Medulla oblongata (tissue), 1 donor: ENCODE data around the gene TXNL4A.
A peak's percentile ranks its signal among the peaks of the same experiment; 100 is the strongest.
"Not testable (repeated sequence)": the region's sequence is repeated elsewhere in the genome, so short reads cannot be mapped to it uniquely, and the experiment has no call there.

ENCODE experiments used
- DNase-seq: peaks from one replicate; pipeline ENCODE4 v3.0.0-alpha.2; 2015; ENCODE audit errors: extremely low spot score

Gene TXNL4A

DNA sequence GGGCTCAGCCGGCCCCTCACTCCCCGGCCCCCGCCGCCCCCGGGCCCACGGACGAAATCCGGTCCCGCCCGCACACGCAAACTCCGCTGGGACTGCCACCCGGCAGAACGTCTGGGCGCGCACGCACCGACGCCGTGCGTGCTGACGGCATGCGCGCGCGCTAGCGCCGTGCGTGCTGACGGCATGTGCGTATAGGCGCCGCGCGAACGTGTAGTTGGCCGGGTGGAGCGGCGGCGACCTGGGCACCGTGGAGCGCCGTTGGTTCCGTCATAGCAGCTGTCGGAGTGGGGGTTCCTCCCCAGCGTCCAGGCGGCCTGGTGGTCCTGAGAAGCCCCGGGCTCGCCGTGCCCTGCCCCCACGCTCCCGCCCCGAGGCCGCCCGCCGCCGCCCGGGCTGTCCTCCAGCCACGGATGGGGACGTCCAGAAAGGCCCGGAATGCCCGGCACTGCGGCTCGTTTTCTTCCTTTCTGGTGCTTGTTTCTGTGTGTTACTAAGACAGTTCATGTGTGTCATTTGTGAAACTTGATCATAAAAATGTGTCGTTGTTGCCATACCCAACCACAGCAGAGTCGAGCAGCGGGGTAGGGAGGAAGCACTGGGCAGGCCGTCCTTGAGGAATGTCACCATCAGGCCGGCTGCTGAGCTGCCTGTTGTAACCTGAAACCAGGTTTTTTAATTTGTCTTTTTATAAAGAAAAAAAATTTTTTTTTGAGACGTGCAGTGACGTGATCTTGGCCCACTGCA, at the start of gene TXNL4A:
Gene TXNL4A (minus strand): TSS at position 113 of the 744 bp plus-strand sequence. CDS start 171 bp downstream, outside the sequence.
- peak; percentile 88 for DNase-seq

GRCh38 chr18:80037300-80037699, 48.9 kb upstream of the TXNL4A start:
- DNase-seq: no peak

GRCh38 chr18:80035997-80036396, 47.6 kb upstream of the TXNL4A start:
- DNase-seq: no peak

DNA sequence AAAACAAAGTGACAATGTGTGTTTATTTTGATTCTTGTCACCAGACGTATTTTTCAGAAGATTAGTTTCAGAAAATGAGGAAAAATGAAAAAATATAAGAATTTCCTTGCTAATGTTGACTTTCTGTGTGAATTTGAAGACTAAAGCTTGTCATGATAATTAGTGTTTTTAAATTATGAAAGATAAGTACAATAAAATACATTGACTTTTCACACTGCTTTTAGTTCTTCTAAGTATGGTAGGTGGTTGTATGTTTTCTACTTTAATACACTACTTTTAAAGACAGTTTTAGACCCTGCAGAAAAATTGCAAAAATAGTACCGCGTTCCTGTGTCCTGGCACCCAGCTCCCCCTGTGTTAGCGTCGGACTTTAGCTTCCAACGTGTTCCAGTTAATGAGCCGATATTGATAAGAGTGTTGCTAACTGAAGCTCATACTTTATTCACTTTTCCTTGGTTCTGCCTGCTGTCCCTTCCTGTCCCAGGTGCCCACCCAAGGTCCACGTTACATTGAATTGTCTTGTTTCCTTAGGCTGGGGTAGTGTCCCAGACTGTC, 46.6 kb upstream of the TXNL4A start:
- DNase-seq: peak; percentile 19

DNA sequence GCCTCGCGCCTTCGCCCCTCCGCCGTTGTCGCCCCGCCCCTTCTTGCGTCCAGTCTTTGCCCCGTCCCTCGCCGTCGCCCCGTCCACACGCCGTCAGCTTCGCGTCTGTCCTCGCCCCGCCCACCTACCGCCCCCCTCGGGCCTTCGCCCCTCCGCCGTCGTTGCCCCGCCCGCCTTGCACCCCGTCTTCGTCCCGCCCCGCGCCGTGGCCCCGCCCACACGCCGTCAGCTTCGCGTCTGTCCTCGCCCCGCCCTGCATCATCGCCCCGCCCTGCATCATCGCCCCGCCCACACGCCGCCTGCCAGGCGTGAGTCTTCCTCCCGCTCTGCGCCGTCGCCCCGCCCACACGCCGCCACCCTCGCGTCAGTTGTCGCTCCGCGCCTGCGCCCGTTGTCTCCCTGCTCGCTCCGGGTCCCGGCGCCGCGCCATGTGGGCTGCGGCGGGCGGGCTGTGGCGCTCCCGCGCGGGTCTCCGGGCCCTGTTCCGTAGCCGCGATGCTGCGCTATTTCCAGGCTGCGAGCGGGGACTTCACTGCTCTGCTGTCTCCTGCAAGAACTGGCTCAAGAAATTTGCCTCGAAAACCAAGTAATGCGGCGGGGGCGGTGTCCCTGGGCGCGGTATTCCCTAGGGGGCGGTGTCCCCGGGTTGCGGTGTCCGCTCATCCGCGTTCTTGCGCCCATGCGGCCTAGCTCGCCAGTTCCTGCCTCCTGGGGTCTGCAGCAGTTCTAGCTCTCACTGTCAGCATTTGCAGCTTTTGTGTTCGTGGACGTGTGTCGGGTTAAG, 45.9 kb upstream of the TXNL4A start, which contains the start of gene RBFA:
Gene RBFA (plus strand): TSS at position 367 of the 784 bp plus-strand sequence. CDS start 62 bp downstream, at position 429.
- DNase-seq: peak; percentile 98

DNA sequence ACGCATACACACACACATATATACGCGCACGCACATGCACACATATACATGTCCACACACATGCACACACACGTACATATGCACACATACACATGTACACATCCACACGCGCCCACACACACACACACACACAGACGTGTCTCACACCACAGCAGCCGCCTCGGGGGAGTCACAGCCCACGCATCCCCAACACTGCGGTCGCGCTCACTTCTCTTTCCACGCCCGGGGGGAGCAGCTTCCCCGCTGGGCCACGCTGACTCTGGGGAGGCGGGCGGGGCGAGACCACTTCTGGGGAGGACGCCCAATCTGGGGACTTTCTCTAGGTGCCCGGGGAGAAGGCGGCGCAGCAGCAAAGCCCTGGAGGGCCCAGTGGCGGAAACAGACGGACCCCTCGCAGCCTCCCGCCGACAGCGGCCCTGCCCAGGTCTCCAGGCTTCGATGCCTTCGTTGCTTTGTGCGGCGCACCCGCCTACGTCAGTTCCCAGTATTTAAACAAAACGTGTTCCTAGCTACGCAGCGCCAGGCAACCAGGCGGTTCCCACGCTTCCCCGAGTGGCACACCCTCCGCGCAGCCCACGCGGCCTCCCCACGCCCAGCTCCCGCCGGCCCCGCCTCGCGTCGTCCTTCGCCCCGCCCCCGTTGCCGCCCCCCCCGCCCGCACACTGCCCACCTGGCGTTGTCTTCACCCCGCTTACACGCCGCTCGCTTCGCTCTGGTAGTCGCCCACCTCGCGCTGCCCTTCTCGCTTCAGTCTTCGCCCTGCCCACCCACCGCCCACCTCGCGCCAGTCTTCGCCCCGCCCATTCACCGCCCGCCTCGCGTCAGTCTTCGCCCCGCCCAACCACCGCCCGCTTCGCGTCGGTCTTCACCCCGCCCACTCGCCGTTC, 45.1 kb upstream of the TXNL4A start:
- DNase-seq: no peak

- DNase-seq: no peak
These were observed 41.3 kb upstream of the TXNL4A start for GRCh38 chr18:80029690-80030089.

DNA sequence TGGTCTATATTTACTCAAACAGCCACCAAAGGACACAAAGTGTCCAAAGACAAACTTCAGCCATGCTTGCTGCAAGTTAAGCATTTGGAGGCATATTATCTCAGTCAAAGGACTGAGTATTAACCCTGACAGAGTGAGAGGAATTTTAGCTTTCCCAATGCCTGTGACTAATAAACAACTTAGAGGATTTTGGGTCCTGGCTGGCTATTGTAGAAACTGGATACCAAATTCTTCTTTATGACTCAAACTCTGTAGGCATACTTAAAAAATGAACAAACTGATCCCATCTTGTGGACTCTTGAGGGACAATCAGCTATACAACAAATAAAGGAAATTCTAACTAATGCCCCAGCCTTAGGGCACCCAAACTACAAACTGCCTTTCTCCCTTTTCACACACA, 39.4 kb upstream of the TXNL4A start:
- DNase-seq: not testable (repeated sequence)

- DNase-seq: no peak
These were observed 38.0 kb upstream of the TXNL4A start for GRCh38 chr18:80026363-80026762.

GRCh38 chr18:80023173-80023572, 34.8 kb upstream of the TXNL4A start:
- no peak for DNase-seq

DNA sequence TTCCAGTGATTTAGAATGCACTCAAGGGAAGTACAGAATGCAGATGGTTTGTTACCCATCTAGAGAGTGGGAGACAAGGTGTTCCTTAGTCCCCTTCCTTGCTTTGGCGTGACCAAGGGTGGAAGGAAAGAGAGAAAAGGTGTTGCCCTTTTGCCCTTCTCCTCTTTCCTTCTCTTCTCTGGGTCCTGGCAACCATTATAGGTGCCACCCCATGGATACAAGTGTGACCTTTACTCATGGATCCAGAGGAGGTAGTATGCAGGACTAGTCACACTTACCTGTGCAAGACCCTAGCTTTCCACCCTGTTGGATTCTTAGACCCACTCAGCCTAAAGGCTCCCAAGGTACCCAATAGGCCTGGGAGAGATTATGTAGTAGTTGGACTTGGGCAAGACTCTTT, 34.2 kb upstream of the TXNL4A start:
- DNase-seq: no peak

DNA sequence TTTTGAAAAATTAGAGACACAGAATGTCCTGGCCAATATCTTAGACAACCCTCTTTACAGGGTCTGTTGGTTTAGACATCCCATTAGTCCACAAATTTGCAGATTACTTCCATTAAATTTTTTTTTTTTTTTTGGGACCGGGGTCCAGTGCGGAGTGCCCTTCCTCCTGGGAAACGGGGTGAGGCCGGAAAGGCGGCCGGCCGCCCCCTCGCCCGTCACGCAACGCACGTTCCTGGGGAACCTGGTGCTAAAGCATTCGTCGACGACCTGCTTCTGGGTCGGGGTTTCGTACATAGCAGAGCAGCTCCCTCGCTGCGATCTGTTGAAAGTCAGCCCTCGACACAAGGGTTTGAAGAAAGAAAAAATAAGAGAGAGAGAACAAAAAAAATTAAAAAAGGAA, 24.4 kb upstream of the TXNL4A start:
- no peak for DNase-seq

DNA sequence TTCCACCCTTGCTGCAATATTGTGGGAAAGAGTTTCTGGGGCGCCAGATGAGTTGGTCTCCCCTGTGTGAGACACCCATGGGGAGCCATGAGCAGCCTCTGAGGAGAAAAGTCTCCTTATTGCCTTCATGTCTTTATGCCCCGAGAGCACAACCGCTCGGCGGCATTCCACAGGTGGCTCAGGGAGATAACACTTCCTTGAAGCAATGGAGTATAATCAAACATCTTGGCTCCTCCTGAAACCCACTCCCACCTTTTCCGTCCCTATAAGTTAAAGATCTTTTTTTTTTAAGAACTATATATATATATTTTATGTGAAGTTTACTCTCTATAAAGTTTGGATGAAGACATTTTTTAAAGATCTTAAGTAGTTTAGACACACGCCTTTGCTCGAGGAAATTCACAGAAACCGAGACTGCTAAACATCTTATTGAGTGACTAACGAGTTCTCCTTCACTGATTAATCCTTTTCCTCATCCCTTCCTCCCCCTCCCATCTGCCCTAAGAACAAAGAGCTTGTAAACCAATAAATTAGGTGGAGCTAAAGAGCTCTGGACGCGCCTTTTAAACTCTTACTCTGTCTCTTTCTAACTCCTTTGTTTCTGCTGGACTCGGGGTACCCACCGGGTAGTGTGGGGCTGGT, 23.3 kb upstream of the TXNL4A start:
- DNase-seq: not testable (repeated sequence)

GRCh38 chr18:80010551-80010906, 22.2 kb upstream of the TXNL4A start:
- DNase-seq: no peak

DNA sequence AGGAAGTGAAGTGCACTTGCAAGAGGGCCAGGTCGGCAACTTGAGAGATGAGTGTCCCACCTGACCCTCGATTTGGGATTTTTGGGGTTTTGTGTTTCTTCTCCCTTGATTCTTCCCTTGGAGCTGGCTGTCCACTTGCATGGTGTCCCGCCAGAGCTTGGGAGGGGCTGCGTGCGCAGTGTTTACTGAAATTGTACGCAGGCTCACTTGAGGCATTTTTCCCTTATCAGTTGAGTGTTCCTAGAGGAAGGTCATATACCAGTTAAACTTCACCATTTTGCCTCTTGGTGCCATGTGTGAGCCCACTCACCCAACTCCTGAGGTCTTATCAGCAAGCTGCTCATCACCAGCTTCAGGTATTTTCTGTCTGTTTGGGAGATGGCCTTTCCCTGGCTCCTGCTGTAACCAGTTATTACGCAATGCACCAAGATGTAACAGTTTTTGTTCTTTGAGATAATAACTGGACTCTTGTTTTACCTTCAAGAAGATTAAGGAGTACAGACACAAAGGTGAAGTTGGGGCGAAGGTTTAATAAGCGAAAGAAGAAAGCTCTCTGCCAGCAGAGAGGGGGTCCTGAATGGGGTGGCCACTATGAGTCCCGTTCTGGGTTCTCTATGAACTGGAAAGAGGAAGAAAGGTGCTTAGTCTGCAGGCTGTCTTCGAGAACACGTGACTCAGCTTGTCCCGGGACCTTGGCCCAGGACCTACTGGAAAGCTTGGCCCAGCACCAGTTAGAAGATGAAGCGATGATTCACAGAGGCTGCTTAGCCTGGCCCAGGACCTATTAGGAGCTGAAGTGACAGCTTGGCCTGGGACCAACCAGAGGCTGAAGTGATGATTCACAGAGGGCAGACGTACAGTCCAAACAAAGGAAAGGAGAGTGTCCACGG, 21.5 kb upstream of the TXNL4A start:
- peak; percentile 40 for DNase-seq

- DNase-seq: no peak
These were observed 18.4 kb upstream of the TXNL4A start for GRCh38 chr18:80006724-80007123.

DNA sequence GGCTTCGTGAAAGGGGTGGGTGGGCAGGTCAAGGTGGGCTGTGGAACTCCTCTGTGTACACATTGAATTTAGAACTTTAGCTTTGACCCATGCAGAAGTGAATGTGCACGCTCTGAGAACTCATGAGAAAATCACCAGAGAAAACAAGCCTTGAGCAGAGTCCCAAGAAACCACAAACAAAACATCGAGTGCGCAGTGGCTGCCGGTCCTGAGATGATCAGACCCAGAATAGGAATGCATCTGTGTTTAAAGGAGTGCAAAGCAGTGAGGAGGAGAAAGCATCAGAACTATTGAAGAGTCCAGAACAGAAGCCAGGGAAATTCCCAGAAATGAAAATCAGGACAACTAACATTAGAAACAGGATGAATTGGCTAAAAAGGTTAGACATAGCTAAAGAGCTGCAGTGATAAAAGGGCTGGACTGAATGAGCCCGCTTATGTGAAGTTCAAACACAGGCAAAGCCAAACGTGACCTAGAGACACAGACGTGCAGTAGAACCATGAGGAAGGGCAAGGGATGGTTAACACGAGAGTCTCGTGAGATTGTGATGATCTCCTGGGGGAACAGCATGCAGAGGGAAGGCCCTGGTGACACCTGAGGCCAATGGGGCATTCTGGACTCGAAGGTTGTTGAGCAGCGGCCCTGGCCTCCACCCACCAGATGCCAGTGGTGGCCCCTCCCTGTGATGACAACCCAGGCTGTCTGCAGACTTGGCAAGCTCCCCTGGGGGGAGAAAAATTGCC, 16.4 kb upstream of the TXNL4A start:
- no peak for DNase-seq

GRCh38 chr18:80002468-80002867, 14.1 kb upstream of the TXNL4A start:
- DNase-seq: no peak

- DNase-seq: no peak
These were observed 12.5 kb upstream of the TXNL4A start for GRCh38 chr18:80000877-80001276.
